ENCODE data around the gene TDRKH.
"Not testable (repeated sequence)": the region's sequence is repeated elsewhere in the genome, so short reads cannot be mapped to it uniquely, and the experiment has no call there.

TDRKH gene

DNA sequence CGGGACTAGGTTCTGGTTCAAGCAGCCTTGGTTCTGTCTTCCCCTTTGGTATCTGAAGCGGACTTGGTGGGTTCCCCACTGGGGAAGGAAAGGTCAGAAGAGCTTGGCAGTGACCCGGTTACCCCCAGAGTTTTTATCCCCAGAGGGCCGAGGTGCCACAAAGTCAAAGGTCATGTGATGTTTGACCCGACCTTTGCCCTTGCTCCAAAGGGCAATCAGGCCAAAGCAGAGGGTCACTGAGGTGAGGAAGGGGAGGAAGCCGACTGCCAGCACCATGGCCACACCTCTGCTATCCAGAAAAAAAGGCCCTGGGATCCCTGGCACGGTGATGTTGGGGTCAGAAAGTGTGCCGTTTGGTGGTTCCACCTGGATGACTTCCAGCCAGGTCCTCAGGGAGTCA, 10.5 kb upstream of the TDRKH start:
- no peak overlapping the region for H3K27ac ChIP-seq

DNA sequence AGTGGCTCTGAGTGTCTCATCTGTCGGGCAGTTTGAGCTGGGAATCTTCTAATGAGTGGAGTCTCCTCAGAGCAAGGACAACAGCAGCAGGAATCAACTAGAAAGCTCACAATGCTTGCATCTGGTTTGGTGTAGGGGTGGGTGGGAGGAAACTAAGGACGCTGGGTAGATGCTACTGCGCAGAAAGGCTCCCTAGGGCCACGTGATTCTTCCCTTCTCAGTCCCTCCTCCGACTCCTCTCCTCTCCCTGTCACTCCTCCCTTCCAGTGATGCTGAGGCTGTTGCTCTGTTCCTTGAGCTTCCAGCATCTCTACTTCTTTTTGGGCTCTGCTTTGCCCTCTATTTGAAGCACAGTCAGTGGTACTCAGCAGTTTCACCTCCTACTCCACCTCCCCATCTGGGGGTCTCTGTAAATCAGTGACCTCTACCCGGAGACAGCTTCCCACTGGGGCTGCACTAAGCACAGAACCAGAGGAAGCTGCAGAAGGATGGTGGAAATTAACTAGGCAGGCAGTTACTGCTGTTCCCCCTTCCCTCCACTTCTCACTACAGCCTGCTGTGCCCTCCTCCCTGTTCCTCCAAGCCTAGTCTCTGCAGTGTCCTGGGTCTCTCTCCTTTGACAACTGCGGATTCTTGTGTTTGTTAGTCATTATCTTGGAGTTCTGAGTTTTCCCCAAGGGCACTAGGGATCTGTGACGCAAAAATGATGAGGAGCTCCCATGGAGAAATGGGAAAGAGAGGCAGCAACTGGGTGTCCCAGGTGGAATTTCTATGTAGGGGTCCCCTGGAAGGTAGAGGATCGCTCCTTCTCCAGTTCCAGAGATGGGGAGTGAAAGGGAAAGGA, 9.1 kb upstream of the TDRKH start:
- no peak overlapping the region for H3K27ac ChIP-seq
- TF ChIP-seq, protein P1, sequence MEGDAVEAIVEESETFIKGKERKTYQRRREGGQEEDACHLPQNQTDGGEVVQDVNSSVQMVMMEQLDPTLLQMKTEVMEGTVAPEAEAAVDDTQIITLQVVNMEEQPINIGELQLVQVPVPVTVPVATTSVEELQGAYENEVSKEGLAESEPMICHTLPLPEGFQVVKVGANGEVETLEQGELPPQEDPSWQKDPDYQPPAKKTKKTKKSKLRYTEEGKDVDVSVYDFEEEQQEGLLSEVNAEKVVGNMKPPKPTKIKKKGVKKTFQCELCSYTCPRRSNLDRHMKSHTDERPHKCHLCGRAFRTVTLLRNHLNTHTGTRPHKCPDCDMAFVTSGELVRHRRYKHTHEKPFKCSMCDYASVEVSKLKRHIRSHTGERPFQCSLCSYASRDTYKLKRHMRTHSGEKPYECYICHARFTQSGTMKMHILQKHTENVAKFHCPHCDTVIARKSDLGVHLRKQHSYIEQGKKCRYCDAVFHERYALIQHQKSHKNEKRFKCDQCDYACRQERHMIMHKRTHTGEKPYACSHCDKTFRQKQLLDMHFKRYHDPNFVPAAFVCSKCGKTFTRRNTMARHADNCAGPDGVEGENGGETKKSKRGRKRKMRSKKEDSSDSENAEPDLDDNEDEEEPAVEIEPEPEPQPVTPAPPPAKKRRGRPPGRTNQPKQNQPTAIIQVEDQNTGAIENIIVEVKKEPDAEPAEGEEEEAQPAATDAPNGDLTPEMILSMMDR (conservative IDR thresholded peaks at IDR 0.05): no peak

More for the DNA sequence above, 10.5 kb upstream of the TDRKH start:
- TF ChIP-seq, protein P1 (conservative IDR thresholded peaks at IDR 0.05): no peak

DNA sequence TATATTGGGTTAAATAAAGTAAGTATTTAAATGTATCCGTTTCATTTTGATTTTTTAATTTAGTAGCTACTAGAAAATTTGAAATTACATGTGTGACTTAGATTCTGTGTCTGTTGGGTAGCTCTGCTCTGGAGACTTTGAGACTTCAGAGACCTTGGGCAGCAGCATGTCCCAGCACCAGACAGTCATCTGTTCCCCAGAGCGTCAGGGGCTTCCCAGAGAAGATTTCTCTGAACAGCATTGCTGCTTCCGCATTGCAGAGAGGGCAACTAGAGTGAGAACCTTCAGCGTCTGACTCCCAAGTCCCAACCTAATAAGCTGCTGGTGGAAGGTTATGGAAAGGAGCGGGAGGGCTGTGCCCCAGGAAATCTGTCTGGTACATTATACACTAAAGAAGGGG, 8.3 kb upstream of the TDRKH start:
- H3K27ac ChIP-seq: no peak overlapping the region
- TF ChIP-seq, protein P1 (conservative IDR thresholded peaks at IDR 0.05): no peak

DNA sequence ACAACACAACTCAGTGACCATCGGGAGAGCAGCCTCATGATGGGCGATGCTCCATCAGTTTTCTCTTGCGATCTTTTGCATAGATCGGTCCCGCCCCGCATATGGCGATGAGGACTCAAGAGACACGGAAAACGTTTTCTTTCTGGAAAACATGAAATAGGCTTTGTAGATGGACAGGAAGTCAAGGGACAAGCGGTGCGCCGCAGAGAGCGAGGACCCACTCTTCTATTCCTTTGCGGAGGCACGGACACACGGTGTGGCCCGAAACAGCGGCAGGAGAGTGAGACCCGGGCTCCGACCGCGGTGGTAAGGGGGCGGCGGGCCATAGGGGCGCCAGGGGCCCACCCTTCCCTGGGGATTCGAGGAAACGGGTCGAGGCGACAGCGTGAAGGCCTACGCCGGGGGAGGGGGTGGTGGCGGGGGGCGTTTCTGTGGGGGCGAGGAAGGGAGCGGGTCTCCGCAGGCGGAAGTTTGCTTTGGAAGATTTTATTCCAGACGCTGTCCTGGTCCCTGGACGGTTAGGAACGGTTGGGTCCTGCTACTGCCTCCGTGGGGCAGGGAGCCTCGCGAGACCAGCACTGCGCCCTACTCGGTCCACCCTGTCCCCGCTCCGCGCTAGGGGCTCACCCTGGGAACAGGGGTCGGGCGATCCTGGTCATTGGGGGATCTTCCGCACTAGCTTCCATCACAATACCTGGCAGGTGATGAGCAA, 796 bp upstream of the TDRKH start:
- H3K27ac ChIP-seq: peak overlapping the region; percentile 88
- TF ChIP-seq, protein P1 (conservative IDR thresholded peaks at IDR 0.05): no peak

DNA sequence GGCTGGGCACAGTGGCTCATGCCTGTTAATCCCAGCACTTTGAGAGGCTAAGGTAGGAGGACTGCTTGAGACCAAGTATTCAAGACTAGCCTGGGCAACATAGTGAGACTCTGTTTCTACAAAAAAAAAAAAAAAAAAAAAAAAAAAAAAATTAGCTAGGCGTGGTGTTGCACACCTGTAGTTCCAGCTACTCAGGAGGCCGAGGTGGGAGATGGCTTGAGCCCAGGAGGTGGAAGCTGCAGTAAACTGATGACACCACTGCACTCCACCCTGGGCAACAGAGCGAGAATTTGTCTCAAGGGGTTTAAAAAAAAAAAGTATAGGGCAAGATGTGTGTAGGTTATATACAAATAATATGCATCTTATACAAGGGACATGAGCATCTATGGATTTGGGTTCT, 2.6 kb downstream of the TDRKH start:
- TF ChIP-seq, protein P1 (conservative IDR thresholded peaks at IDR 0.05): no peak
- H3K27ac ChIP-seq: peak overlapping the region; percentile 73; the same call in 1 of the 2 replicates

DNA sequence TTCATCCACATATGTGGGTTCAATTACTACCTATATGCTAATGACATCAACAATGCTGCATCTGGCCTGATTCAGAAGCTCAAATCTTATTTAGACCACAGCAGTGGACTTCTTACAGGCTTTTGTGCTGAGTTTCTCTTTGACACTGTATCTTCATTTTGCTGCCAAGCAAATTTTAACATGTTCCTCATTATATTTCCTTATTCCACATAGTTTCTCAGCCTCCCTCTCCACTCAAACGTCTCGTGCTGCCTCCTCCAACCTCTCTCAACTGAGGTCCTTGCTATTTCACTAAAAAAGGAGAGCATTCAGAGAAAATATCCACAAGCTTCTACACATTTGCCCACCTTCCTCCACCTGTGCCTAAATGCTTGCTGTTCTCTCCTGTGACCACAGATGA, 6.5 kb downstream of the TDRKH start:
- peak overlapping the region; percentile 7; the same call in 1 of the 2 replicates for H3K27ac ChIP-seq
- TF ChIP-seq, protein P1 (conservative IDR thresholded peaks at IDR 0.05): no peak

DNA sequence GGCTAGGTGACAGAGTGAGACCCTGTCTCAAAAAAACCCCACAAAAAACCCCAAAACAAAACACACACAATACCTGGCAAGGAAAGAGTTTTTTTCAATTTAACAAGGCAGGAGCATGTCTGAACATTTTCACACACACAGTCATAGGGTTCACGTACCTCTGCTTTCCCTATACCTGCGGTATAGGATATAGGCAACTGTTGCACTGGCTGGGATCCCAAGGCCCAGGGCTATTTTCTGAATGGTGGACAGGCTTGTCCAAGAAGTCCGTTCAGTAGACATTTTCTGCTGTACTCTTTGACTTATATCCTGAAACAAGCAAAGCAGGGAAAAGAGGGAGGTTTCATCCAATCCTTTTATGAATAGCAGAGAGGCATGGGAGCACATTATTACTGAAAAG, 7.6 kb downstream of the TDRKH start:
- TF ChIP-seq, protein P1 (conservative IDR thresholded peaks at IDR 0.05): no peak
- peak overlapping the region; percentile 7; the same call in 1 of the 2 replicates for H3K27ac ChIP-seq

DNA sequence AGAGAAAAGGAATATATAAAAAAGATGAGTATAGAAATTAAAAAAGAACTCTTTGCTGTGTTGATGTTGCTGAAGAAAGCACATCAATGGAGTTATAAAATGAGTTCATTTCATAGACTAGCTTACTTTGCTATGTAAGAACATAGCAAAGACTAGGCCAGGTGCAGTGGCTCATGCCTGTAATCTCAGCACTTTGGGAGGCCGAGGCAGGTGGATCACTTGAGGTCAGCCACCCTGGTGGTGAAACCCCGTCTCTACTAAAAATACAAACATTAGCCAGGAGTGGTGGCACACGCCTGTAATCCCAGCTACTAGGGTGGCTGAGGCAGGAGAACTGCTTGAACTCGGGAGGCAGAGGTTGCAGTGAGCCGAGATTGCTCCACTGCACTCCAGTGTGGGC, 8.3 kb downstream of the TDRKH start:
- H3K27ac ChIP-seq: not testable (repeated sequence)

DNA sequence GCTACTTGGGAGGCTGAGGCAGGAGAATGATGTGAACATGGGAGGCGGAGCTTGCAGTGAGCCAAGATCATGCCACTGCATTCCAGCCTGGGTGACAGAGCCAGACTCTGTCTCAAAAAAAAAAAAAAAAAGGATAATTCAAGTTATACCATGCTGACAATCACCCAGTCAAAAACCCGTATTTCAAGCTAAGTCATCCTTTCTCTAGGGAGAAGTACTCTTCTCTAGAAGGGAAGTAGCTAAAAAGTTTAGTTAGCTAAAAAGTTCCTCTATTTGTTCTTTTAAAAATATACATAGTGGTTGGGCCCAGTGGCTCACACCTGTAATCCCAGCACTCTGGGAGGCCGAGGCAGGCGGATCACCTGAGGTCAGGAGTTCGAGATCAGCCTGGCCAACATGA, 9.6 kb downstream of the TDRKH start:
- H3K27ac ChIP-seq: not testable (repeated sequence)
